Cardiac fibroblast (primary cell): Measurements from ENCODE around the gene BRSK2.

Source experiments
- DNase-seq, 2 donors: peaks; one replicate each; pipeline versions ENCODE4 v3.0.0 to v3.0.0-alpha.2; 2010; ENCODE audit warnings: low read depth in 2 of 2
- H3K4me3 ChIP-seq, 2 donors: replicated peaks in 1 of 2; 1 replicate in 1 of 2; 2 replicates in 1 of 2; pipeline ENCODE4 v1.5.1; 2011; ENCODE audit warnings: low read depth in 2 of 2, low read length in 2 of 2, mild to moderate bottlenecking in 2 of 2, moderate library complexity in 1 of 2
- TF ChIP-seq, protein P1 (sequence below): IDR thresholded peaks from one replicate; pipeline ENCODE4 v1.5.1; 2011; ENCODE audit warnings: low read depth, mild to moderate bottlenecking, low read length, inconsistent platforms

The BRSK2 gene

DNA sequence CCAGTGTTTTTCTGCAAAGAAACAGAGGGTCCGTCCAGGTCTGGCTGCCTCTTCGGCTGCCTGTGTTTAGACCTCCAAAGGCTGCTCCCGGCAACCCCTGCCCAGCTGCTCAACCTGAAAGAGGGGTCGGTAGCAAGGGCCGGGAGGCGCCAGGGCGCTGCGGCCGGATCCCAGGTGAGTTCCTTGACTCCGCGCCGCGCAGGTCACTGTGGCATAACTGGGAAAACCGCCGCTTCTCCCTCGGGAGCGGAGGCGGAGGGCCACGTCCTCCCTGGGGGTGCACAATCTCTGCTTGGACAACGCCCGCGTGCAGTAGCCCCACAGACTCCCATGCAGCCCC, 1.0 kb upstream of the BRSK2 start:
- H3K4me3 ChIP-seq: peak overlapping the region; percentile 52 to 58
- TF ChIP-seq, protein P1, sequence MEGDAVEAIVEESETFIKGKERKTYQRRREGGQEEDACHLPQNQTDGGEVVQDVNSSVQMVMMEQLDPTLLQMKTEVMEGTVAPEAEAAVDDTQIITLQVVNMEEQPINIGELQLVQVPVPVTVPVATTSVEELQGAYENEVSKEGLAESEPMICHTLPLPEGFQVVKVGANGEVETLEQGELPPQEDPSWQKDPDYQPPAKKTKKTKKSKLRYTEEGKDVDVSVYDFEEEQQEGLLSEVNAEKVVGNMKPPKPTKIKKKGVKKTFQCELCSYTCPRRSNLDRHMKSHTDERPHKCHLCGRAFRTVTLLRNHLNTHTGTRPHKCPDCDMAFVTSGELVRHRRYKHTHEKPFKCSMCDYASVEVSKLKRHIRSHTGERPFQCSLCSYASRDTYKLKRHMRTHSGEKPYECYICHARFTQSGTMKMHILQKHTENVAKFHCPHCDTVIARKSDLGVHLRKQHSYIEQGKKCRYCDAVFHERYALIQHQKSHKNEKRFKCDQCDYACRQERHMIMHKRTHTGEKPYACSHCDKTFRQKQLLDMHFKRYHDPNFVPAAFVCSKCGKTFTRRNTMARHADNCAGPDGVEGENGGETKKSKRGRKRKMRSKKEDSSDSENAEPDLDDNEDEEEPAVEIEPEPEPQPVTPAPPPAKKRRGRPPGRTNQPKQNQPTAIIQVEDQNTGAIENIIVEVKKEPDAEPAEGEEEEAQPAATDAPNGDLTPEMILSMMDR: no peak

DNA sequence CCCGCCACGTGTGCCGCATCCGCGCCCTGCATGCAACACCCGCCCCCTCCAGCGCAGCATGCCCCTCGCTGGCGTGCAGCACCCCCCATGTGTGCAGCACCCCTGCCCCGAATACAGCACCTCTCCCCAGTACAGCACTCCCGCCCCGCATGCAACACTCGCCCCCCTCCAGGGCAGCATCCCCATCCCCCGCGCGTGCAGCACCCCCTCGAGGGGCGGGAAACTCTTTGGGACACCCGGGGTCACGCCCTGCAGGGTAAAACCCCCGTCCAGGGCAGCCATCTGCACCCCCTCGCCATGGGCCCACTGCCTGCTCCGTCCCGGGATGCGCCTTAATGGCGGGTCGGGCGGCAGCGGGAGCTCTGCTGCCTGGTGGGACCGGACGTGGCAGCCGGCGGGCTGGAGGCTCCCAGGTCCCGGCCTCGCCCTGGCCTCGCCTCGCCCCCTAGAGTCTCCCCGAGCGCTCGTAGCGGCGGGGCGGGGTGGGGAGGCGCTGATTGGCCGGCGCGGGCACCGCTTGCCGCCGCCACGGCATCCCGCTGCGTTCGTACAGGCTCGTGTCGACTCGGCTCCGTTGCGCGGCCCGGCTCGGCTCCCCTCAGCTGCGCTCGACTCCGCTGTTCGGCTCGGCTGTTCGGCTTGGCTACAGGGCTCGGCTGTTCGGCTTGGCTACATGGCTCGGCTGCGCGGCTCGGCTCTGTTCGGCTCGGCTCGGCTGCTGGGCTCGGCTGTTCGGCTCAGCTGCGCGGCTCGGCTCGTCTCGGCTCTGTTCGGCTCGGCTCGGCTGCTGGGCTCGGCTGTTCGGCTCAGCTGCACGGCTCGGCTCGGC, 417 bp upstream of the BRSK2 start:
- TF ChIP-seq, protein P1: no peak
- H3K4me3 ChIP-seq: peak overlapping the region; percentile 52 to 58
- DNase-seq: peak; percentile 94 to 97

More for the DNA sequence above, 1.0 kb upstream of the BRSK2 start:
- no peak for DNase-seq

DNA sequence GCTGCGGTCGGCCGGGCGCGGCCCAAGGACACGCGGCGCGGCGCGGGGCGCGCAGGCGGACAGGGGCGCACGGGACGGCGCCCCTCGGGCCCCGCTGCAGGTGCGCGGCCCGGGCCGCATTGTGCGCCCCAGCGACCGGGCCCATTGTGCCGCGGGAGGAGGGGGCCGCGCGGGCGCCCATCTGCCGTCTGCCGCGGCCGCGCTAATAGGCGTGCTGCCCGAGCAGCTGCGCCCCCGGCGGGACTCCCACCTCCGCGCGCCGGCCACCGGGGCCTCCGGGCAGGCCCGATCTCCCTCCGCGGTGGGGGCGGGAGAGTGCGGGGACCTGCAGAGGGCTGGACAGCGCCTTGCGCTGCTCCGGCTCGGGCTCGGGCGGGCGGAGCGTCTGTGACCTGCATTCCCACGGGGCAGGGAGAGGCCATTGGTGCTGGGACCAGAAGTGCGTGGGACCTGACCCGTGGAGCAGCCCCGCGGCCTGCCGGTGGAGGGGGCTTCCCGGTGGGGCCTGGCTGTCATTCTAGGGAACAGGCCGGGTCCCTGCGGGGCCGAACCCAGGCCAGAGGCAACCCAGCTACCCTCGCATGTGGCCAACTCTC, 933 bp downstream of the BRSK2 start:
- no peak overlapping the region for H3K4me3 ChIP-seq
- DNase-seq: no peak
- TF ChIP-seq, protein P1: no peak

DNA sequence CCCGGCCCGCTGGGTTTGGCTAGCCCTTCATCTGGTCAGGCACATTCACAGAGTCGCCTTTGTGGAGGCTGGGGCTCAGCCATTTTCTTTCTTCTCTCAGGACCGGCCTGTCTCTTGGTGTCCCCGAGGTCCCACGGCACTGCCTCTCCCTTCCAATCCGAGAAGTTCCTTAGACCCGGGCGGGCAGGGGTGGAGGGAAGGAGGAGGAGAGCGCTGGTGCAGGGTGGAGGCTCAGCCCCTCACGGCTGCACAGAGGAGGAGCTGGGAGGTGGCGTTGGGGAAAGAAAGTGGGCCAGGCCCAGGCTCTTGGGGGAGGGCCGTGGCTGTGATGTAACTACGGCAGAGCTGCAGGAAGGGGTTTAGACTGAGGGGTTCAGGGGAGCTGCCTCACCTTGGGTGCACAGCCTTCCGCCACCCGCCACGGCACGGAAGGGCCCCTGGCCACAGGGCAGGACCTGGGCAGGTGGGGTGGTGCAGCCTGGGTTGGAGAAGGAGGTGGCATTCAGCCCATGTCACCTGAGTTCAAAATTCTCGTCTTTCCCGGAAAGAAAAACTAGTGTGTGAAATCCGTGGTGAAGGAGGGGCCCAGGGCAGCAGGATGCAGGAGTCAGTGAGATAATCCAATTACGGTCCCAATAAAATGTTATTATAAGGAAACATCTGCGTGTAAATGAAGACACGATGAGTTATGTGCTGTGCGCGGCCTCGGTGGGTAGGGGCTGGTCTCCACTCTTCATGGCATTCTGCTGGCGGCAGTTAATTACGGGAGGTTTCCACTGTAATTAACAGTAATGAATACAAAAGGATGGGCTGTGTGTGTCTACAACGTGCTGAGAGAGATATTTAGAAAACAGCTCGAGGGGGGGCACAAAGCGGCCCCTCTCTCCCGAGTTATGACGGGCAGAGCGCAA, 1.7 kb downstream of the BRSK2 start:
- no peak overlapping the region for H3K4me3 ChIP-seq
- TF ChIP-seq, protein P1: no peak
- no peak for DNase-seq

DNA sequence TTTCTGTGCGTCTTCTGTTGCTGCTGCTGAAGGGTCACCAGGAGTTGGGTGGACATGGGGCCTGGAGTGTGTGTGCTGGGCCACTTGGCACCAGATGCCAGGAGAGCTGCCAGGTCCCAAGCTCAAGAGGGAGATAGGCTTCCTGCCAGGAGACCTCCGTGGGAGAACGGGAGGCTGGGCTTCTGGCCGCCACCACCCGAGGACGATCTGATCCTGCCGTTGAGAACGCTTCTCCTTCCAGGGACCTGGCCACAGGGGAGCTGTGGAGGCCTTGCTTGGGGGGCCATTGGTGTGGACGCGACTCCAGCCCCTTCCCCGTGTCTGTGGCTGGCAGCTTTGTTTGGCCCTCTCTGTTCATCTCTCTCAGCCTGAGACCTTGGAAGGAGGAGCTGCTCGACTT, 2.4 kb downstream of the BRSK2 start:
- TF ChIP-seq, protein P1: no peak
- no peak for DNase-seq
- H3K4me3 ChIP-seq: no peak overlapping the region

DNA sequence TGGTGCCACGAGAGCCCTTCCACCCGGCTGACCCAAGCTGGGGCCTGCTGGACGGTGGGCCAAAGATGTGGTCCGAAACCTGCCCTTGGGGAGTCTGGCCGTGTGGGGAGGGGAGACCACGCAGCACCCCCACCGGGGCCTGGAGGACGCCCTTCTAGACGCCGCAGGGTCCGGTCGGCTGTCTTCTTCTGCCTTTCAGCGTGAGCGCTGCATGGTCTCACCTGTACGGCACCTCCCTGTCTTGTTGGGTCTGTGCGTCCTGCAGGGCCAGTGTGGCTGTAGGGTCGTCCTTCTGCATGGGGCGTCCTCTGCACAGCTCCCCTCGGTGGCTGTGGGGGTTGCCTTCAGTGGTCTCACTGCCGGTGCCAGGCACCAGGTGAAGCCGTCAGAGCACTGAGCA, 2.8 kb downstream of the BRSK2 start:
- TF ChIP-seq, protein P1: no peak
- H3K4me3 ChIP-seq: no peak overlapping the region
- DNase-seq: no peak
